Measurements from ENCODE around the gene NDE1. TPM values are rescaled to one million over a fixed set of nuclear protein-coding genes. Genes with fewer than 3 reads are reported as not detected.

The NDE1 gene
- total and polyA plus RNA-seq, 8 donors, result 6.7 to 286 (median 26.5) TPM

- Histone ChIP-seq H3K4me3 (peak overlapping the region; percentile 74 to 96 (median 90)), H3K9me3 (no peaks in the 10 kb centered on the region), H3K36me3 (peaks cover 0 to 8% (median 0%) of the 10 kb centered on the region in 4 donors), H3K27ac (peak overlapping the region; percentile 74 to 96 (median 94)), H3K4me1 (peaks cover 9 to 49% (median 41%) of the 10 kb centered on the region in 4 donors), H3K27me3 (no peaks in the 10 kb centered on the region)
- intact Hi-C loops (cut with DNase I; ENCODE audit: low total_unique reads), result no loop called here
- no peak for DNase-seq
- TF ChIP-seq POLR2A (IDR thresholded peaks at IDR 0.05) (no peak), EP300 (IDR thresholded peaks at IDR 0.05) (no peak), CTCF (IDR thresholded peaks at IDR 0.05) (no peak), POLR2AphosphoS5 (IDR thresholded peaks at IDR 0.05) (no peak)
- WGBS, 5 donors, result 0 to 1% (median 0%) methylated on average over 14 of the region's 14 CpGs
Measured at GRCh38 chr16:15649727-15650018, 372 bp upstream of the NDE1 start.

GRCh38 chr16:15650698-15651171 lies 690 bp downstream of the NDE1 start:
- TF ChIP-seq POLR2AphosphoS5 (IDR thresholded peaks at IDR 0.05), result no peak
- no peak for TF ChIP-seq POLR2A (IDR thresholded peaks at IDR 0.05)
- no peak for TF ChIP-seq CTCF (IDR thresholded peaks at IDR 0.05)
- TF ChIP-seq EP300 (IDR thresholded peaks at IDR 0.05), result no peak
- no peaks in the 10 kb centered on the region for H3K27me3 ChIP-seq
- H3K4me1 ChIP-seq, result peaks cover 9 to 51% (median 40%) of the 10 kb centered on the region in 4 donors
- peak overlapping the region; percentile 89 to 96 (median 94) for H3K27ac ChIP-seq
- DNase-seq, result peak in 1 of 2 donors; percentile 60
- 0 to 1% (median 0%) methylated on average over 18 of the region's 18 CpGs for WGBS, 5 donors
- H3K4me3 ChIP-seq, result peak overlapping the region; percentile 74 to 96 (median 90)
- H3K36me3 ChIP-seq, result peaks cover 0 to 8% (median 0%) of the 10 kb centered on the region in 4 donors
- intact Hi-C loops (cut with DNase I; ENCODE audit: low total_unique reads), result no loop called here
- no peaks in the 10 kb centered on the region for H3K9me3 ChIP-seq

GRCh38 chr16:15652293-15653001 lies 2.4 kb downstream of the NDE1 start:
- no peak for DNase-seq
- Histone ChIP-seq H3K36me3 (peaks cover 0 to 8% (median 0%) of the 10 kb centered on the region in 4 donors), H3K4me1 (peaks cover 9 to 51% (median 40%) of the 10 kb centered on the region in 4 donors), H3K9me3 (no peaks in the 10 kb centered on the region), H3K4me3 (no peak overlapping the region), H3K27me3 (no peaks in the 10 kb centered on the region), H3K27ac (peak overlapping the region in 3 of 5 donors; percentile 11 to 96 (median 24))
- intact Hi-C loops (cut with DNase I; ENCODE audit: low total_unique reads), result no loop called here
- no peak for TF ChIP-seq CTCF (IDR thresholded peaks at IDR 0.05)
- WGBS, 5 donors, result 87 to 90% (median 89%) methylated on average over 14 of the region's 14 CpGs

- TF ChIP-seq POLR2A (IDR thresholded peaks at IDR 0.05) (no peak), POLR2AphosphoS5 (IDR thresholded peaks at IDR 0.05) (peak in 2 of 3 donors; percentile 22 to 25), EP300 (IDR thresholded peaks at IDR 0.05) (no peak), CTCF (IDR thresholded peaks at IDR 0.05) (no peak)
- peak overlapping the region in 3 of 5 donors; percentile 11 to 96 (median 24) for H3K27ac ChIP-seq
- no peaks in the 10 kb centered on the region for H3K27me3 ChIP-seq
- H3K36me3 ChIP-seq, result peaks cover 0 to 8% (median 0%) of the 10 kb centered on the region in 4 donors
- DNase-seq, result peak in 1 of 2 donors; percentile 72
- H3K9me3 ChIP-seq, result no peaks in the 10 kb centered on the region
- H3K4me3 ChIP-seq, result no peak overlapping the region
- peaks cover 9 to 51% (median 40%) of the 10 kb centered on the region in 4 donors for H3K4me1 ChIP-seq
- intact Hi-C loops (cut with DNase I; ENCODE audit: low total_unique reads), result no loop called here
- WGBS, 5 donors, result 28 to 54% (median 46%) methylated on average over 4 of the region's 4 CpGs
Measured at GRCh38 chr16:15653227-15653626, 3.2 kb downstream of the NDE1 start.

Data from stomach (tissue), 9 donors.